K562 (cell line): Measurements from ENCODE around the gene PHF11. TPM values are rescaled to one million over a fixed set of nuclear protein-coding genes. Genes with fewer than 3 reads are reported as not detected.

ENCODE experiments used
- ATAC-seq: fragments of 200-7000 bp; cut with Tn5 transposase; 3 replicates; pipeline ENCODE4 v1.9.1; 2020; ENCODE audit warnings: moderate library complexity
- BruUV-seq: library from RNA; stranded (reverse); fragments of 400-500 nt; replicated peaks from 2 replicates; lab custom pipeline; 2021; lab: Mats Ljungman, UMichigan
- CTCF ChIA-PET: fragments of 300-600 bp; formaldehyde crosslinking; extraction: SDS; loops from one replicate; lab custom pipeline; 2021; ENCODE audit warnings: low intra/inter-chr PET ratio; lab: Yijun Ruan, JAX
- POLR2A ChIA-PET: fragments of 300-600, 350-650 bp; sonication (Branson Sonifier 250); formaldehyde crosslinking; extraction: SDS; loops from one replicate; lab custom pipeline; 2021; ENCODE audit warnings: antibody characterized with exemption, inconsistent platforms; lab: Yijun Ruan, JAX
- DNase-seq, 4 experiments: peaks; one replicate each; pipeline versions ENCODE4 v3.0.0 to v3.0.0-alpha.2; 2011 to 2018; ENCODE audit warnings: low spot score in 3 of 4, mixed read lengths in 3 of 4; ENCODE audit errors: extremely low read depth in 1 of 4
- FAIRE-seq: peaks from 2 replicates; lab custom pipeline; 2011; peaks lifted over from hg19 to GRCh38; lab: Jason Lieb, UNC
- H2AFZ ChIP-seq: 2 replicates; pipeline ENCODE4 v1.6.0; 2011; ENCODE audit warnings: low read depth, low read length, control low read depth, inconsistent platforms
- H3K27ac ChIP-seq: fragments of 200-600 bp; 3 replicates; pipeline ENCODE4 v1.8.0; 2011; ENCODE audit warnings: low read depth, mild to moderate bottlenecking, control low read depth, inconsistent platforms, low read length, moderate library complexity, mixed read lengths; ENCODE audit errors: extremely low read depth
- H3K27me3 ChIP-seq, 2 experiments: fragments of 300-600 bp in 1 of 2; 2 replicates in 1 of 2; 3 replicates in 1 of 2; pipeline versions ENCODE4 v1.6.0 to v1.8.0; 2011; ENCODE audit warnings: inconsistent platforms in 2 of 2, low read length in 2 of 2, mild to moderate bottlenecking in 1 of 2, mixed read lengths in 1 of 2, moderate library complexity in 1 of 2; ENCODE audit not compliant: control insufficient read depth in 2 of 2, insufficient read depth in 2 of 2
- H3K36me3 ChIP-seq: fragments of 300-600 bp; 3 replicates; pipeline ENCODE4 v1.8.0; 2011; ENCODE audit warnings: mild to moderate bottlenecking, low read length, inconsistent platforms; ENCODE audit not compliant: control insufficient read depth, insufficient read depth
- H3K4me1 ChIP-seq, 2 experiments: fragments of 200-600 bp in 1 of 2; replicated peaks in 1 of 2; 2 replicates in 1 of 2; 3 replicates in 1 of 2; pipeline versions ENCODE4 v1.5.1 to v1.8.0; 2011; ENCODE audit warnings: inconsistent platforms in 2 of 2, low read length in 2 of 2, mild to moderate bottlenecking in 1 of 2, mixed read lengths in 1 of 2, moderate library complexity in 1 of 2; ENCODE audit not compliant: control insufficient read depth in 2 of 2, insufficient read depth in 2 of 2
- H3K4me2 ChIP-seq: 2 replicates; pipeline ENCODE4 v1.6.1; 2011; ENCODE audit warnings: low read length, control low read depth, inconsistent platforms, mixed read lengths; ENCODE audit not compliant: insufficient read depth
- H3K4me3 ChIP-seq: fragments of 200-600 bp; sonication (generic), shearing (Covaris generic); 2 replicates; pipeline ENCODE4 v1.5.1; 2016; ENCODE audit warnings: control low read depth, inconsistent platforms
- H3K79me2 ChIP-seq: fragments of 200-600 bp; 3 replicates; pipeline ENCODE4 v1.8.0; 2011; ENCODE audit warnings: low read length, inconsistent platforms; ENCODE audit not compliant: control insufficient read depth, insufficient read depth
- H3K9ac ChIP-seq, 2 experiments: 2 replicates each; pipeline versions ENCODE4 v1.6.0 to v1.6.1; 2011; ENCODE audit warnings: low read depth in 2 of 2, low read length in 2 of 2, control low read depth in 1 of 2, inconsistent platforms in 1 of 2, mild to moderate bottlenecking in 1 of 2, mixed read lengths in 1 of 2; ENCODE audit not compliant: insufficient read depth in 1 of 2
- H3K9me1 ChIP-seq: one replicate; pipeline ENCODE4 v1.6.0; 2011; ENCODE audit warnings: inconsistent platforms, mild to moderate bottlenecking, low read length, moderate library complexity; ENCODE audit not compliant: control insufficient read depth, insufficient read depth
- H3K9me3 ChIP-seq: replicated peaks from 2 replicates; pipeline ENCODE4 v1.5.1; 2011; ENCODE audit warnings: low read depth, low read length, inconsistent platforms; ENCODE audit not compliant: control insufficient read depth, insufficient read depth
- H4K20me1 ChIP-seq: replicated peaks from 2 replicates; pipeline ENCODE4 v1.6.1; 2011; ENCODE audit warnings: low read length, inconsistent platforms, mixed read lengths; ENCODE audit not compliant: control insufficient read depth, insufficient read depth
- ARID4B ChIP-seq: sonication (generic); formaldehyde crosslinking; IDR thresholded peaks from 2 replicates; pipeline ENCODE4 v1.8.0; 2022; ENCODE audit warnings: mild to moderate bottlenecking, missing genetic modification reagents
- BRF2 ChIP-seq: IDR thresholded peaks from 3 replicates; pipeline ENCODE4 v1.6.1; 2011; ENCODE audit warnings: borderline replicate concordance, mild to moderate bottlenecking; ENCODE audit not compliant: insufficient read length, insufficient read depth
- EZH2 ChIP-seq: IDR thresholded peaks from 2 replicates; pipeline ENCODE4 v1.6.1; 2012; ENCODE audit warnings: low read depth, mild to moderate bottlenecking, inconsistent platforms, low read length, borderline replicate concordance
- MAFF ChIP-seq: IDR thresholded peaks from 2 replicates; pipeline ENCODE4 v1.6.1; 2012; ENCODE audit warnings: low read length, improper control_type of control experiment
- NCOA4 ChIP-seq: fragments of 450-650 bp; IDR thresholded peaks from 2 replicates; pipeline ENCODE4 v1.6.1; 2018; ENCODE audit warnings: mild to moderate bottlenecking; ENCODE audit not compliant: partially characterized antibody
- POLR3A ChIP-seq: IDR thresholded peaks from 2 replicates; pipeline ENCODE4 v1.6.1; 2011; ENCODE audit warnings: borderline replicate concordance, mild to moderate bottlenecking, moderate library complexity; ENCODE audit not compliant: insufficient read length, insufficient read depth; ENCODE audit errors: extremely low read depth
- SMAD3 ChIP-seq: fragments of 450-650 bp; formaldehyde crosslinking; conservative IDR thresholded peaks from 2 replicates; pipeline ENCODE4 v1.4.0; 2020; ENCODE audit warnings: mild to moderate bottlenecking
- ZBED1 ChIP-seq: IDR thresholded peaks from 2 replicates; pipeline ENCODE4 v1.6.1; 2014
- ZBTB5 ChIP-seq: fragments of 450-650 bp; IDR thresholded peaks from 2 replicates; pipeline ENCODE4 v1.6.1; 2017; ENCODE audit warnings: antibody characterized with exemption
- ZFP30 ChIP-seq: fragments of 250-450 bp; sonication (Bioruptor Pico); IDR thresholded peaks from 2 replicates; pipeline ENCODE4 v1.8.0; 2022; ENCODE audit warnings: moderate library complexity, mild to moderate bottlenecking, inconsistent platforms, borderline replicate concordance
- ZNF436 ChIP-seq: fragments of 250-450, 450-650 bp; sonication (Bioruptor Pico); formaldehyde crosslinking; IDR thresholded peaks from 2 replicates; pipeline ENCODE4 v1.7.0; 2020; ENCODE audit warnings: mild to moderate bottlenecking
- WGBS: fragments of 100-300 bp; shearing (Covaris generic); methylation state at CpG from one replicate; pipeline ENCODE4 v1.1.6; 2016; ENCODE audit warnings: low coverage, mixed read lengths; ENCODE audit not compliant: insufficient coverage; ENCODE audit errors: missing lambda C conversion rate; 5-methylcytosine and 5-hydroxymethylcytosine counted together
- in situ Hi-C: fragments of 300-500 bp; cut with MboI; formaldehyde crosslinking; loops from 4 replicates; pipeline ENCODE4 v1.15.0; 2018; ENCODE audit warnings: inconsistent platforms, mixed read lengths
- intact Hi-C: fragments of 100-400 bp; cut with micrococcal nuclease; formaldehyde crosslinking; loops from 2 replicates; pipeline ENCODE4 v1.14.2; 2022
- polyA plus RNA-seq, 8 experiments: library from polyadenylated mRNA; depleted of rRNA in 4 of 8; stranded (reverse) in 5 of 8; unstranded in 3 of 8; fragments of >200 nt; fragmentation: Nextera tagmentation in 2 of 8; fragmentation: Illumina TruSeq in 1 of 8; extraction: Ambion mirVana in 2 of 8; extraction: Trizol in 1 of 8; gene quantifications; 2 replicates each; pipeline versions ENCODE4 v1.2.1 to v1.2.3, GENCODE V29; 2011 to 2014; ENCODE audit warnings: inconsistent platforms in 1 of 8, missing spikeins in 1 of 8
- total RNA-seq, 7 experiments: library from RNA; depleted of rRNA in 6 of 7; stranded (reverse); fragments of >200 nt in 6 of 7; fragmentation: Illumina TruSeq in 2 of 7; extraction: Trizol in 2 of 7; gene quantifications; 2 replicates each; pipeline versions ENCODE4 v1.2.1 to v1.2.3, GENCODE V29; 2011 to 2021; ENCODE audit warnings: low replicate concordance in 1 of 7

Gene PHF11
- total and polyA plus RNA-seq, 9 of the 15 experiments (the other 6 are each of a cell fraction or from before 2014, with no cell fraction given): 1.9 to 7.0 (median 5.3) TPM

GRCh38 chr13:49456156-49456555 is 39.6 kb upstream of the PHF11 start:
- no peak for TF ChIP-seq MAFF
- TF ChIP-seq NCOA4: no peak
- no peak for TF ChIP-seq ZFP30 (CRISPR knock-in tag)
- no peak for TF ChIP-seq ZBED1
- no peak for TF ChIP-seq ZBTB5
- TF ChIP-seq ZNF436 (CRISPR knock-in tag): no peak
- no peak for TF ChIP-seq ARID4B (CRISPR knock-in tag)
- no peak for TF ChIP-seq BRF2
- TF ChIP-seq EZH2: no peak
- no peak for TF ChIP-seq SMAD3 (CRISPR knock-in tag)
- no peak for TF ChIP-seq POLR3A

More at GRCh38 chr13:49456156-49456555, 39.6 kb upstream of the PHF11 start:
- ChIA-PET CTCF (no interaction called here), POLR2A (no interaction called here)
- Histone ChIP-seq H3K4me3 (no peak overlapping the region), H2AFZ (no peak overlapping the region), H3K36me3 (peaks cover 6% of the 10 kb centered on the region; the same call in 2 of the 3 replicates), H3K4me1 (no peaks in the 10 kb centered on the region), H3K27me3 (no peaks in the 10 kb centered on the region), H3K9me3 (no peaks in the 10 kb centered on the region), H3K9me1 (no peaks in the 10 kb centered on the region), H3K4me2 (no peak overlapping the region), H3K79me2 (no peaks in the 10 kb centered on the region), H3K27ac (no peak overlapping the region), H4K20me1 (no peaks in the 10 kb centered on the region), H3K9ac (no peak overlapping the region)
- no TSS peak for BruUV-seq
- intact Hi-C loops (no loop called here), in situ Hi-C loops (no loop called here)
- FAIRE-seq: no peak
- WGBS: 74% methylated on average over 1 of the region's 1 CpG
- ATAC-seq: no peak
- no peak for DNase-seq
